ENCODE results near the gene ASB7. TPM values are rescaled to one million over a fixed set of nuclear protein-coding genes. Genes with fewer than 3 reads are reported as not detected.
A peak's percentile ranks its signal among the peaks of the same experiment; 100 is the strongest.

Gene ASB7
- total RNA-seq, 2 donors from 2014 or later, result 5.9 to 8.3 TPM

GRCh38 chr15:100593431-100593830 lies 9.0 kb upstream of the ASB7 start:
- DNase-seq (no peak), ATAC-seq (no peak)
- intact Hi-C loops (cut with DNase I), result no loop called here

GRCh38 chr15:100595964-100596363 lies 6.4 kb upstream of the ASB7 start:
- intact Hi-C loops (cut with DNase I), result no loop called here
- ATAC-seq (peak in 1 of 2 donors; percentile 70), DNase-seq (no peak)

- intact Hi-C loops (cut with DNase I), result no loop called here
- ATAC-seq (peak; percentile 25 to 73), DNase-seq (peak; percentile 32)
Observed at GRCh38 chr15:100596792-100597191, 5.6 kb upstream of the ASB7 start.

- intact Hi-C loops (cut with DNase I), result no loop called here
- no peak for DNase-seq
- no peak for ATAC-seq
Observed at GRCh38 chr15:100597862-100598261, 4.5 kb upstream of the ASB7 start.

GRCh38 chr15:100598655-100599054 lies 3.7 kb upstream of the ASB7 start:
- intact Hi-C loops (cut with DNase I), result no loop called here
- no peak for ATAC-seq

GRCh38 chr15:100601163-100601562 lies 1.2 kb upstream of the ASB7 start:
- no peak for DNase-seq
- intact Hi-C loops (cut with DNase I), result no loop called here

More at GRCh38 chr15:100598655-100599054, 3.7 kb upstream of the ASB7 start:
- no peak for DNase-seq

GRCh38 chr15:100601617-100602063 lies 749 bp upstream of the ASB7 start:
- DNase-seq (no peak), ATAC-seq (peak; percentile 16 to 43)
- intact Hi-C loops (cut with DNase I), result no loop called here

More at GRCh38 chr15:100601163-100601562, 1.2 kb upstream of the ASB7 start:
- ATAC-seq, result no peak

GRCh38 chr15:100602823-100603393 lies 519 bp downstream of the ASB7 start:
- intact Hi-C loops (cut with DNase I), result no loop called here
- DNase-seq, result no peak
- ATAC-seq, result no peak

- DNase-seq, result no peak
- intact Hi-C loops (cut with DNase I), result no loop called here
- ATAC-seq, result no peak
Observed at GRCh38 chr15:100612539-100612938, 10.2 kb downstream of the ASB7 start.

- intact Hi-C loops (cut with DNase I), result no loop called here
- DNase-seq, result no peak
- ATAC-seq, result no peak
Observed at GRCh38 chr15:100613208-100613607, 10.8 kb downstream of the ASB7 start.

GRCh38 chr15:100614336-100614735 lies 11.9 kb downstream of the ASB7 start:
- ATAC-seq, result no peak
- intact Hi-C loops (cut with DNase I), result no loop called here
- no peak for DNase-seq

GRCh38 chr15:100614918-100615317 lies 12.5 kb downstream of the ASB7 start:
- no peak for ATAC-seq

GRCh38 chr15:100615801-100616200 lies 13.4 kb downstream of the ASB7 start:
- no peak for DNase-seq
- intact Hi-C loops (cut with DNase I), result no loop called here

More at GRCh38 chr15:100614918-100615317, 12.5 kb downstream of the ASB7 start:
- no peak for DNase-seq
- intact Hi-C loops (cut with DNase I), result no loop called here

GRCh38 chr15:100616700-100617099 lies 14.3 kb downstream of the ASB7 start:
- ATAC-seq (no peak), DNase-seq (no peak)
- intact Hi-C loops (cut with DNase I), result no loop called here

More at GRCh38 chr15:100615801-100616200, 13.4 kb downstream of the ASB7 start:
- ATAC-seq, result no peak

- no peak for DNase-seq
- no peak for ATAC-seq
- intact Hi-C loops (cut with DNase I), result no loop called here
Observed at GRCh38 chr15:100623301-100623700, 20.9 kb downstream of the ASB7 start.

- DNase-seq (peak; percentile 39), ATAC-seq (peak; percentile 68 to 88)
- intact Hi-C loops (cut with DNase I), result loop anchor here in 1 of 2 donors (2.0 kb wide), 2 partner anchors 247 to 379 kb away; no protein-coding TSS in a partner anchor
Observed at GRCh38 chr15:100627789-100628395, 25.5 kb downstream of the ASB7 start.

- DNase-seq, result no peak
- no peak for ATAC-seq
- intact Hi-C loops (cut with DNase I), result no loop called here
Observed at GRCh38 chr15:100628746-100629145, 26.4 kb downstream of the ASB7 start.

- DNase-seq, result no peak
- ATAC-seq, result no peak
- intact Hi-C loops (cut with DNase I), result loop anchor here in 1 of 2 donors (5.0 kb wide), 2 partner anchors 240 to 370 kb away; no protein-coding TSS in a partner anchor
Observed at GRCh38 chr15:100631831-100632230, 29.4 kb downstream of the ASB7 start.

GRCh38 chr15:100633763-100634075 lies 31.3 kb downstream of the ASB7 start:
- DNase-seq (no peak), ATAC-seq (no peak)
- intact Hi-C loops (cut with DNase I), result loop anchor here in 1 of 2 donors (5.0 kb wide), 2 partner anchors 239 to 369 kb away; no protein-coding TSS in a partner anchor

- ATAC-seq, result no peak
- no peak for DNase-seq
- intact Hi-C loops (cut with DNase I), result loop anchor here in 1 of 2 donors (5.0 kb wide), 1 partner anchor 637 kb away; no protein-coding TSS in a partner anchor
Observed at GRCh38 chr15:100635406-100636071, 33.1 kb downstream of the ASB7 start.

All from left cardiac atrium (tissue), 4 donors.